Ishikawa (cell line): ENCODE measurements around the gene EFNA3.

Experiments
- EGR1 ChIP-seq: IDR thresholded peaks from 2 replicates; pipeline ENCODE4 v1.6.1; 2012
- FOXM1 ChIP-seq: IDR thresholded peaks from 2 replicates; pipeline ENCODE4 v1.6.1; 2012; ENCODE audit warnings: low read depth, borderline replicate concordance
- USF1 ChIP-seq: IDR thresholded peaks from 2 replicates; pipeline ENCODE4 v1.6.1; 2012
- ZBTB7A ChIP-seq: IDR thresholded peaks from 2 replicates; pipeline ENCODE4 v1.6.1; 2012; ENCODE audit warnings: low read depth

- TF ChIP-seq EGR1 = no peak
- no peak for TF ChIP-seq USF1
- TF ChIP-seq FOXM1 = no peak
- no peak for TF ChIP-seq ZBTB7A
Measured at GRCh38 chr1:155043301-155043702, 35.3 kb upstream of the EFNA3 start.
